Amniotic stem cell (primary cell): ENCODE results near the gene TK2.
"Not testable (repeated sequence)": the region's sequence is repeated elsewhere in the genome, so short reads cannot be mapped to it uniquely, and the experiment has no call there.

Experiments
- DNase-seq: peaks from one replicate; lab custom pipeline; 2025; lab: John Stamatoyannopoulos, UW

Gene TK2

DNA sequence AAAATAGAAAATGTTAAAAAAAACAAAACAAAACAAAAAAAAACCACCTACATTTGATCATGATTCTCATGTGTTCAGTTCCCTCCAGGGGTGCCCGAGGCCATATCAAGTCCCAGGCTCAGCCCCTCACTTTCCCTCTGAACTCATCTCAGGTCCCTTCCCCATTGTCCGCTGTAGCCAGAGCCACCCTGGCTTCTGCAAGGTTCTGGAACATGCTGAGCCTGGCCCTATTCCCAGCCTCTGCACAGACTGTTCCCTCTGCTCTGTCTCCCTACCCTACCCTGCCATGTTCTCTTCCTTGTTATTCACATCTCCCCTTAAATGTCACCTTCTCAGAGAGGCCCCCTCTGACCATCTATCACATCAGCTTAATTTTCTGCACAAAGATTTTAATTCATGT is 46.9 kb downstream of the TK2 start:
- no peak for DNase-seq

DNA sequence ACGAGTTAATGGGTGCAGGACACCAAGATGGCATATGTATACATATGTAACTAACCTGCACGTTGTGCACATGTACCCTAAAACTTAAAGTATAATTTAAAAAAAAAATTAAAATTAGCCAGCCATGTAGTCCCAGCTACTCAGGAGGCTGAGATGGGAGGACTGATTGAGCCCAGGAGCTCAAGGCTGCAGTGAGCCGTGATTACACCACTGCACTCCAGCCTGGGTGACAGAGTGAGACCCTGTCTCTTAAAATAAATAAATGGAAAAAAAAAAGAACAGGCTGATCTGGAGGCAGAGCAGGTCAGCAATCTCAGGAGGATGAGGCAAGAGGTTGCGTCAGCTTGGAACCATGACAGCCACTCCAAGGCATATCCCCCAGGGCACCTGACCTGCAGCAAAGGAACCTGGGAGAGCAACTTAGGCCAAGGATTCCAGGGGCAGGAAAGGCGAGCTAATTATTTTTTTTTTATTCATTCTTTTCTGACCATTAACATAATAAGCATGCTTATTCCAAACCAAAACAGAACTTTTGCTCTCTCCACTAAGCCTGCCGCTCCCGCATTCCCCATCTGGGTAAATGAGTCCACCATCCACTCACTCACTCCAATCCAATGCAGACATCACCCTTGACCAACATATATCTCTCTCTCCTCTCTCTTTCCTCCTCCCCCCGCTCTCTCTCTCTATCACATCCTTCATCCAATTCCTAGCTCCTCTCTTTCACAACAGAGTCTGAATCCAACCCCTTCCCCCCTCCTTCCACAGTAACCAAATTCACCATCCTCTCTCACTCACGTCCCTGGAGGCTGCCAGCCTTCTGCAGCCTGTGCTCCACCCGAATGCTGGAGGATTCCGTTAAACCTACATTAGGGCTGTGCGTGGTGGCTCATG is 47.7 kb downstream of the TK2 start:
- no peak for DNase-seq

DNA sequence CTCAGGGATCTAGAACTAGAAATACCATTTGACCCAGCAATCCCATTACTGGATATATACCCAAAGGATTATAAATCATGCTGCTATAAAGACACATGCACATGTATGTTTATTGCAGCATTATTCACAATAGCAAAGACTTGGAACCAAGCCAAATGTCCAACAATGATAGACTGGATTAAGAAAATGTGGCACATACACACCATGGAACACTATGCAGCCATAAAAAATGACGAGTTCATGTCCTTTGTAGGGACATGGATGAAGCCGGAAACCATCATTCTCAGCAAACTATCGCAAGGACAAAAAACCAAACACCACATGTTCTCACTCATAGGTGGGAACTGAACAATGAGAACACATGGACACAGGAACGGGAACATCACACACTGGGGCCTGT is 48.4 kb downstream of the TK2 start:
- DNase-seq, result not testable (repeated sequence)

DNA sequence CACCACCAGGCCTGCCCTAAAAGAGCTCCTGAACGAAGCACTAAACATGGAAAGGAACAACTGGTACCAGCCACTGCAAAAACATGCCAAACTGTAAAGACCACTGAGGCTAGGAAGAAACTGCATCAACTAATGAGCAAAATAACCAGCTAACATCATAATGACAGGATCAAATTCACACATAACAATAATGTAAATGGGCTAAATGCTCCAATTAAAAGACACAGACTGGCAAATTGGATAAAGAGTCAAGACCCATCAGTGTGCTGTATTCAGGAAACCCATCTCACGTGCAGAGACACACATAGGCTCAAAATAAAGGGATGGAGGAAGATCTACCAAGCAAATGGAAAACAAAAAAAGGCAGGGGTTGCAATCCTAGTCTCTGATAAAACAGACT is 52.0 kb downstream of the TK2 start:
- DNase-seq, result not testable (repeated sequence)

DNA sequence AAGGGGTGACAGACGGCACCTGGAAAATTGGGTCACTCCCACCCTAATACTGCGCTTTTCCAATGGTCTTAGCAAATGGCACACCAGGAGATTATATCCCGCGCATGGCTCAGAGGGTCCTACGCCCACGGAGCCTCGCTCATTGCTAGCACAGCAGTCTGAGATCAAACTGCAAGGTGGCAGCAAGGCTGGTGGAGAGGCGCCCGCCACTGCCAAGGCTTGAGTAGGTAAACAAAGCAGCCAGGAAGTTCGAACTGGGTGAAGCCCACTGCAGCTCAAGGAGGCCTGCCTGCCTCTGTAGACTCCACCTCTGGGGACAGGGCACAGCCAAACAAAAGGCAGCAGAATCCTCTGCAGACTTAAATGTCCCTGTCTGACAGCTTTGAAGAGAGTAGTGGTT is 53.7 kb downstream of the TK2 start:
- not testable (repeated sequence) for DNase-seq

DNA sequence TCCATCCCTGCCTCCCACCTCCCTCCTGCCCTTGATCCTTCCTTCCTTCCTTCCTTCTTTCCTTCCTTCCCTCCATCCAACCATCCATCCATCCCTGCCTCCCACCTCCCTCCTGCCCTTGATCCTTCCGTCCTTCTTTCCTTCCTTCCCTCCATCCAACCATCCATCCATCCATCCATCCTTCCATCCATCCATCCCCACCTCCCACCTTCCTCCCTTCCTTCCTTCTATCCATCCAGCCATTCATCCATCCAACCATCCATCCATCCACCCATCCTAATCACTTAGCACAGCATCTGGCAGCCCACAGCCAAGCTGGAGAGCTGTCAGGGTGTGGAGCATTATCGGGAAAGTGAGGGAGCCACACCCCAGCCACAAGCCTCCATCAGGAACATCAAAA is 54.5 kb downstream of the TK2 start:
- DNase-seq, result no peak

DNA sequence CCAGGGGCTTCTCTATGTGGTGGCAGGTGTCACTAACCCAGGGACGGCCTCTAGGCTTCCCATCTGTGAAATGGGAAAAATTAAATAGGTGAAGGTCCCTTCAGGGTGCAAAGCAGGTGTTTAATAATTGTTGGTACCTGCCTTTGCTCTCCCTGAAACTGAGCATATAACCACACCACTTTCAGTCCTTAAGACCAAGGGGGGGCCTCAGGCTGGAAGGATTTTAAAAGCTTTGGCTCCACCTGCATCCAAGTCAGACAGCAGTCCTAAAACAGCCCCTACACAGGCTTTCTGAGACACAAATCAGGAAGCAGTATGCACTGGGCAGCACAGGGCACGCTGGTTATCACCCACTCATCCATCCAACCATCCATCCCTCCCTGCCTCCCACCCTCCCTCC is 55.0 kb downstream of the TK2 start:
- no peak for DNase-seq

DNA sequence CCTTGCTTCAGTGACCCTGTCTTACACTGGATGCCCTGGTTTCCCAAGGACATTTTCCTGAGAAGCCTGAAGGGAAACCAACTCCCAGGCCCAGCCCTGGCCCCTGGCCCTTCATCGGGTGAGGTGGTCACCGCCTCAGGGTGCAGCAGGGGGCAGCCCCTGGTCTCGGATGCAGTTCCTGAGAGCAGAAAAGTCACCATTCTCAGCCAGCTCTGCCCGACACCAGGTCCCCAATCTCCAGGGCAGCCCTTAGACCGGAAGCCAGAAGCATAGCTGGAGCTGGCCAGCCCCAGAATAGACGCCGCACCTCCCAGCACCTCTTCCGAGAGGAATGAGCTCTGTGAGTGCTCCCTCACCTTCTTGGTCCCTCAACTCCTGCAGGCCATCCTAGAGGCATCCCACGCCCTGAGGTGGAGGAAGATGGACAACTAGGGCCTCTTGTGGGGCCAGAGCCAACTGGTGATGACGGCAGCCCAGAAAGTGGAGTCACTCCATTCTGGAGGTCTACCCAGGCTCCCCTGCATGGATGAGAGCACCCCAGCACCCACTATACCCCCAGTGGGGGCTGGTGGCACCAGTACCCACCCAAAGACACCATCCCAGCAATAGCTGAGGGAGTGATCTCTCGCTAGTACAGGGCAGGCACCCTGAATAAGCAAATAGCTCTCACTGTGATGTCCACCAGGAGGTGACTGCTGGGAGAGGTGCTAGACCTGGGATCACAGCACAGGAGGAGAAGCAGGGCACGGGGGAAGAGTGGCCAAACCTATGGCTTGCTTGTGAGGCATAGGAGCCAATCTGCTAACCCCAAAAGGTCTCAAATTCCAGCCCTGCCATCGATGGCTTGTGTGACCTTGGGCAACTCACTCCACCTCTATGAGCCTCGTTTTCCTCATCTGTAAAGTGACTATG is 56.2 kb downstream of the TK2 start:
- DNase-seq, result no peak

DNA sequence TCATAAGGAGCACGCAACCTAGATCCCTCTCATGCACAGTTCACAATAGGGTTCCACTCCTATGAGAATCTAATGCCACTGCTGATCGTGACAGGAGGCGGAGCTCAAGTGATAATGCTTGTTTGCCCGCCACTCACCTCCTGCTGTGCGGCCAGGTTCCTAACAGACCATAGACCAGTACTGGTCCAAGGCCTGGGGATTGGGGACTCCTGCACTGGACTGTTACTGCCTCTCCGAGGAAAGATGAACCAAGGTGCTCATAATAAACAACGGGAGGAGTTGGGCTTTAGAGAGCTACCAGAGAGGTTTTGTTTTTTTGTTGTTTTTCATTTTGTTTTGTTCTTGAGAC is 58.2 kb downstream of the TK2 start:
- no peak for DNase-seq

DNA sequence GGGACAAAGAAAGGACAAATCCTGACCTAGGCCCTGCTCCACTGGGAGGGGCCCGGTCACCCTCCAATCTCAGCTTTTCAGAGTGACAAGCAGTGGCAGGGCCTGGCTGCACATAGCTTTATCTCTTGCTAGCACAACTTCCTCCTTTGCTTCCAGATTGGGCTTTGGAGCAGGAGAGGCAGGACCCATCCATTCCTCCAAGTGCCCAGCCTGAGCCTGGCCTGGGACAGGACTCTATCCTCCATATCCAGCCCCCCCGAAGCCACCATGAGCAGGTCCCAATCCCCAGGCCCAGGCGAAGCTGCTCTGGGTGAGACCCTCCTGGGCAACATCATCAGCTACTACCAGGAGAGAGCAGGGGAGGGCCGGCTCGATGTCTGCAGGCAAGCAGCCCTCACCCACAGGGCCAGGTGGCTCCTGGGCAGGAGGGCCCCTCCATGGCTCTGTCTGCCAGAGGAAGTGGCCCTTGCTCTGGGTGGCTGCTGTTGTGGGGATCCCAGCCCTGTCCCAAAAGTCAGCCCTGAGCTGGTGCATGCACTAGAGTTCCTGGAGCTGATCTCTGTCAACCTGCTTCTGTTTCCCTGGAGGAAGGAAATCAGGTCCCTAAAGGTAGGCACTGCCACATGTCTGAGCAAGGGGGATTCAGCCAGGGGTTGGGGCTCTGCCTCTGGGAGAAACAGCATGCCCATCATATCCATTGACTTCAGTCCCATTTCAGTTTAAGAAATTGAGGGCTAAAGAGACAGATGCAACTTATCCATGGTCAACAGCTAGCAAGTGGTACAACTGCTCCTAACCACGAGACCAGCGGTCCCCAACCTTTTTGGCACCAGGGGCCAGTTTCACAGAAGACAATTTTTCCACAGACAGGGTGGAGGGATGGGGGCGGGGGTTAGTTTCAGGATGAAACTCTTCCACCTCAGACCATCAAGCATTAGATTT is 58.9 kb downstream of the TK2 start:
- DNase-seq, result no peak

DNA sequence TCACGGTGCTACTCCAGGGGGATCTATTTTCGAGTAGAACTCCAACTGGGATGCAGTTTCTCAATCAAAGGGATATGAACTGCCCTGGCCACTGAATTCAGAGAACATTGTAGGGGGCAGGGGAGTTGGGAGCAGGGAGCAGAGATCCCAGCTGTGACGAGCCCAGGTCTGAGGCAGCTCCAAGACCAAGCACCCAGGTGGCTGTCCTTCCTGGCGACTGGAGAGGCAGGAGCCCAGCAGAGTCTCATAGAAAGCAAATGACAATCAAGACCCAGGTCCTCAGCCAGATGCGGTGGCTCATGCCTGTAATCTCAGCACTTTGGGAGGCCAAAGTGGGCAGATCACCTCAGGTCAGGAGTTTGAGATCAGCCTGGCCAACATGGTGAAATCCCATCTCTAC is 60.1 kb downstream of the TK2 start:
- no peak for DNase-seq

DNA sequence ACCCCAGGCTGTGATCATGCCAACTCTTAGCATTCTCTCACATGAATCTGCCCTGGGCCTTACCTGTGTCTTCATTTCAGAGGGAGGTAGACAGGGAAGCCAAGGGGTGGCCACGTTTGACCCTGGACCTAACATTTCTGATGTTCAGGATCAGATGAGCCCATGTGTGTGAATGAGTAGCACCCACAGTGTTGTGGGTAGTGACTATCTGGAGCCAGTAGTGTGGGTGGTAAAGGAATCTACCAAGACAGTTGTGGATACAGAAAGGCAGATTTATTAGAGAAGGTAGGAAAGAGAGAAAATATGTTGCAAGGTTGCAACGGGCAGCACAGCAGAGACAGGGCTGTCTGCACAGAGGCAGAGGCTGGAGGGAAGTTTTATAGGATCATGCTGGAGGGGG is 60.5 kb downstream of the TK2 start:
- no peak for DNase-seq

DNA sequence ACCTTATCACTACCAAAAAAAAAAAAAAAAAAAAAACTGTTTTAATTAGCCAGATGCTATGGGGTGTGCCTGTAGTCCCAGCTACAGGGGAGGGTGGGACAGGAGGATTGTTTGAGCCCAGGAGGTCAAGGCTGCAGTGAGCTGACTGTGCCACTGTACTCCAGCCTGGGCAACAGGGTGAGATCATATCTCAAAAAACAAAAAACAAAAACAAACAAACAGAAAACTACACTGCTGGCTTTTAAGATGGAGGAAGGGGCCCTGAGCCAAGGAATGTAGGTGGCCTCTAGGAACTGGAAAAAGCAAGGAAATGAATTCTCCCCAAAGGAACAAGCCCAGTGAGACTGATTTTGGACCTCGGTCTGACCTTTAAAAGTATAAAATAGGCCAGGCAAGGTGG is 61.4 kb downstream of the TK2 start:
- DNase-seq, result no peak

DNA sequence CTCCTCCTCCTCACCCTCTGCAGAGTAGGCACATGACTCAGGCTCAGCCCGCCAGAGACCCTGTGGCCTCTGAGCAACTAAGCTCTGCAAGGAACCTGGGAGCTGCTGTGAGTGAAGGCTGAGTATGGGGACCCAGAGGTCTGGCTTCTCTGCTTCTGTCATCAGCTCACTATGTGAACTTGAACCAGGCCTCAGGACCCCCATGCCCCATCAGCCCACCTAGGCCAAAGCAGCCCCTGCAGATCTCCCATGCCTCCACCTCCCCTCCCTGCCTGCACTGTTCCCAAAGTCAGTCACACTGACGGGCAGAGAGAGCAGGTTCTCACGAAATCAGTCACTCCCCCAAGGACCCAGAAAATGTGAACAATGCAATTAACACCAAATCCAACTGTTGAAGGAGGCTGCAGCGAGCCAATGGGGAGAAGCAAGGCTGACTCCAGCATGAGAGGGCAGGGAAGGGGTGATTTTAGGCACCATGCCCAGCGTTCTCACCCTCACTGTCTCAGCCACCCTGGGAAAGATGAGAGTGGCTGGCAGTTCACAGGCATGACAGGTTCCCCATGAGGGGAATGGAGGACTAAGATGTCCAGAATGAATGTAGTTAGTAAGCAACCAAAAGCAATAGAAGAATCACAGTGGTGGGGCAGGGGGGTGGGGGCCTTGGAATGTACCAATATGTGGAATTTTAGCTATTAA is 62.2 kb downstream of the TK2 start:
- no peak for DNase-seq

DNA sequence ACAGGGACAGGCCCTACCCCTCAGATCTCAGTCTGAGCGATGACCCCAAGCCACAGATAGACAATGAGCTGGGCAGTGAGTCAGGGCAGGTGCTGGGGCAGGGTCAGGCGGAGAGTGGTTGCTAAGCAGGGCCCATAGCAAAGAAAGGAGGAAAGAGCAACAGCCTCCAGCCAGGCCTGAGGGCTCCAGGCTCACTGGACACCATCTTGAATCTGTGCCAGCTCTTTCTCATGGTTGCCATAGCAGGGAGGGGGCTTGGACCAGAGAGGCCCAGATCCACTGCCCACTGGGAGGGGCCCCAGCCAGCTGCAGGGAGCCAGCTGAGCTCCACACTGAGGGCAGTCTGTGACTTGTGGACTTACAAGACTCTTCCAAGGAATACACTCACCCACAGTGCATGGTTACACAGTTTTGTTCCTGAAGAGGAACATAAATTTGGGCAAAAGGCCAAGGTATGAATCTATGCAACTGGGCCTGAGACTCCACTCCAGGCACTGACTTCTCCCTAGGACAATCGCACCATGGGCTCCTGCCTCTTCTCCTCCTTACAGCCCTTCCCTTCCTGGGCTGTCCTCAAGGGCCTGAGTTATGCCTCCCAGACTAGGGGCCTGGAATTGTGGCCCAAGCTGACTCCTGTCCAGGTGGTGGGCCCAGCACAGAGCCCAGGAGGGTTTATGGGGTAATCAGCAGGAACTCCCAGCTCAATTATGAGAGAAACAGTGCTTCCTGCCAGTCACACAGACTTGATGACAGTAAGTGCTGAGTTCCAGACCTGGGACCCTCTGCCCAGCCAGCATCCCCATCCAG is 62.9 kb downstream of the TK2 start:
- no peak for DNase-seq

DNA sequence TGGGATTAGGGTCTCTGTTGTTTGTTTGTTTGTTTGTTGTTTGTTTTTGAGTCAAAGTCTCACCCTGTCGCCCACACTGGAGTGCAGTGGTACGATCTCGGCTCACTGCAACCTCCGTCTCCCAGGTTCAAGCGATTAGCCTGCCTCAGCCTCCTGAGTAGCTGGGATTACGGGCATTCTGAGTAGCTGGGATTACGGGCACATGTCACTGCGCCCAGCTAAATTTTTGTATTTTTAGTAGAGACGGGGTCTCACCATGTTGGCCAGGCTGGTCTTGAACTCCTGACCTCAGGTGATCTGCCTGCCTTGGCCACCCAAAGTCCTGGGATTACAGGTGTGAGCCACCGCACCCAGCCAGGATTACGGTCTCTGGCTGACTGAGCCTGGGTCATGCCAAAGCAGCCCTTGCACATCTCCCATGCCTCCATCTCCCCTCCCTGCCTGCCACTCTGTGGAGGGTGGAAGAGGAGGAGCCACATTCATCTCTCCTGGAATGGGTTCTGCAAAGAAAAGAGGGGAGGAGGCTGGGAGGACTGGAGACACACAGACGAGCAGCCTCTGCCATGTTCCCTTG is 63.6 kb downstream of the TK2 start:
- DNase-seq, result no peak

DNA sequence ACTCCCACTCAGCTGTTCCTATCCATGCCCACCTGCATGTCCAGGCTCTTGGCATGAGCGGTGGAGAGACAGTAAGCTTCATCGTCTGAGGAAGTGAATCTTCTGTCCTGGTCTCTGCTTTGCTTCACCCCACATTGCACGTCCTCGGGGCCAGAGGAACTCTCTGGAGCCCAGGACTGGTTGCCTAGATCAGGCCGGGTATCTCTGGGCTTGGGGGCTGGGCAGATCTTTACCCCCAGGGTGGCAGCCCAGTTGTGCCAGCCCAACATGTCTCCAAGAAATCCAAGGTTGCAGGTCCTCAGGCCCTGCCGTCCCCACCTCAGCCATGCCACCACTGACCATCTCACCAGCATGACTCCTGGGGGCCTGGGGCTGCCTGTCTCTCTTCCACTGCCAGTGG is 64.5 kb downstream of the TK2 start:
- no peak for DNase-seq

DNA sequence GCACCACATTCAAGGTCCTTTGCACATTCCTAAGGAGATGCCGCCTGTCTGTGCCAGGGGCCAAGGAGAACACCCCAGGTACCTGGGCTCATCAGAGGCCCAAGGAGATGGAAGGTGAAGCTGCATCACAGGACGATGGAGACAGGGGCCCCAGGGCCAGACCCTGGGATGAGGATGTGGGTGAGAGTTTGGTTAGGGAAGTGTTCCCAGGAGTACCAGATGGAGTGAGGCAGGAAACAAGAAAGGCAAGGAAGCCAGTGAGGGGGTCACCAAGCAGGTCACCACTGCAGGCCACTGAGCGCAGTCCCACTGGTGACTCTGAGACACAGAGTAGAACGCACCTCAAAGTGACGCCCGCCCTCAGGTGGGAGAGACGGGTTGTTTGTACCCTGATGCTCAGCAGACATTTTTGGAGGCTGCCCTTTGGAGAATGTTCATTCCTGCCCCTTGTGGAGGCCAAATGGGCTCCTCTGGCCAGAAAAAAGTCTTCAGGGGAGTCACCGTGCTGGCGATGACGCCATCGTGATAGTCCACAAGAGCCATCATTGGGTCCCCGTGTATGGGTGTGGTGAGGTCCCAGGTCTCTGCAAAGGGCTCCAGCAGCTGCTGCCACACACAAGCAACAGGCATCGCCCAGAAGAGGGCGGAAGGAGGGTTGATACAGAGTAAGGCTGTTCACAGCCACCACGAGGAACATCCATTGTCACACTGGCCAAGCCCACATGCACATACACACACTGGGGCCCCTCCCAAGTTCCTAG is 65.3 kb downstream of the TK2 start:
- no peak for DNase-seq

DNA sequence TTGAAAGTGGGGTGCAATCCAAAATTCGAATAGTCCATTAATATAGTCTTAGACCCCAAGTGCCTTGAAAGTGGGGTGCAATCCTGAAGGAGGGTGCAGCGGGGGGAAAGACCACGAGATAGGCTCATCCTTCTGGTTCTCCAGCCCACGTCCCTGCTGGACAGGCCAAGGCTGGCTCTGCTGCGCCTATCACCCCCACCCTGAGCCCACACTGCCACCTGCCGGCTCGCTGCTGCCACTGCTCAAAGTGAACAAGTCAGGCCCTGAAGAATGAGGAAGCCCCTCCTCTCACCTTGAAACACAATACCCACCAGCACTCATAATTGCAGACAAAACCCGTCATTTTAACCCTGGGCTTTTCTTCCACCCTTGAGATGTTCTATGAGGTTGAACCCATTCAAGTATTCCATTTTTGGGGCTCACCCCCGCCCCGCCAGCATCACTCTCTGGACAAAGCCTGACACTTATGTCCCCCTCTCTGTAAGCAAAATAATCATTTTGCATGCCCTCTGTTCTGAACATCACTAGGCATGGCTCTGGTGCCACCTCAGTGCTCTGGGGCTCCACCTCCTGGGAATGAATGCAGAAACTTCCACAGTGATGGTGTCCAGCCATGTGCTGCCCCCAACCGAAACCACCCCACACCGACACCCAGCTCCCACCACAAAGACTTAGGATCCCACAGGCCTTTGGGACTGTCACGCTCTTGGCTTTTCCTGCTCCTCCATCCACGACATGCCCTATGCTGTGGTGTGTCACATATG is 66.1 kb downstream of the TK2 start:
- DNase-seq, result peak; percentile 24
